GM18505 (cell line): ENCODE data around the gene ZNF865.

Experiments
- ATAC-seq: cut with Tn5 transposase; IDR thresholded peaks from one replicate; pipeline ENCODE4 v1.9.1; 2021; ENCODE audit not compliant: unreplicated experiment
- POLR2A ChIP-seq: IDR thresholded peaks from 4 replicates; pipeline ENCODE4 v1.6.1; 2011; ENCODE audit warnings: borderline replicate concordance; ENCODE audit not compliant: insufficient read depth, insufficient read length; ENCODE audit errors: extremely low read depth

Gene ZNF865

GRCh38 chr19:55645512-55645881 lies 40.0 kb downstream of the ZNF865 start:
- no peak for ATAC-seq

GRCh38 chr19:55646889-55647731 lies 41.7 kb downstream of the ZNF865 start:
- TF ChIP-seq POLR2A: peak; percentile 31
- no peak for ATAC-seq

More at GRCh38 chr19:55645512-55645881, 40.0 kb downstream of the ZNF865 start:
- no peak for TF ChIP-seq POLR2A

- TF ChIP-seq POLR2A: peak; percentile 13
- no peak for ATAC-seq
Measured at GRCh38 chr19:55647732-55648584, 42.5 kb downstream of the ZNF865 start, which contains the start of gene CCDC106. Gene CCDC106 (plus strand): TSS chr19:55648212. CDS start chr19:55649047, 835 bp downstream.

GRCh38 chr19:55648585-55649267 lies 43.3 kb downstream of the ZNF865 start:
- no peak for ATAC-seq
- no peak for TF ChIP-seq POLR2A

GRCh38 chr19:55649268-55650125 lies 44.0 kb downstream of the ZNF865 start:
- TF ChIP-seq POLR2A: no peak
- ATAC-seq: no peak

GRCh38 chr19:55650126-55650557 lies 44.7 kb downstream of the ZNF865 start:
- ATAC-seq: no peak
- no peak for TF ChIP-seq POLR2A

GRCh38 chr19:55650602-55651230 lies 45.3 kb downstream of the ZNF865 start:
- TF ChIP-seq POLR2A: no peak
- no peak for ATAC-seq

- ATAC-seq: no peak
- no peak for TF ChIP-seq POLR2A
Measured at GRCh38 chr19:55651236-55651635, 45.8 kb downstream of the ZNF865 start.

GRCh38 chr19:55652311-55653128 lies 47.1 kb downstream of the ZNF865 start:
- TF ChIP-seq POLR2A: no peak
- no peak for ATAC-seq

GRCh38 chr19:55653651-55654322 lies 48.3 kb downstream of the ZNF865 start:
- peak; percentile 89 for TF ChIP-seq POLR2A
- ATAC-seq: peak; percentile 39
